Neural cell (in vitro differentiated cells): ENCODE results near the gene CAPS. TPM values are rescaled to one million over a fixed set of nuclear protein-coding genes. Genes with fewer than 3 reads are reported as not detected.

Experiments
- H2AFZ ChIP-seq: fragments of 200-600, 300-800 bp; sonication (generic), shearing (Covaris generic); 2 replicates; pipeline ENCODE4 v1.6.0; 2014; ENCODE audit warnings: low read depth, mild to moderate bottlenecking, antibody characterized with exemption, low read length, moderate library complexity
- H3F3A ChIP-seq: fragments of 200-600 bp; shearing (Covaris generic); 2 replicates; pipeline ENCODE4 v1.6.1; 2016; ENCODE audit warnings: mild to moderate bottlenecking, moderate library complexity, mixed read lengths, antibody characterized with exemption, low read length; ENCODE audit not compliant: insufficient read depth, poor library complexity, severe bottlenecking
- H3K27ac ChIP-seq: fragments of 200-600, 300-800 bp; sonication (generic), shearing (Covaris generic); 2 replicates; pipeline ENCODE4 v1.5.1; 2014; ENCODE audit warnings: mild to moderate bottlenecking, low read length, moderate library complexity
- H3K27me3 ChIP-seq: fragments of 300-800, 200-600 bp; sonication (generic), shearing (Covaris generic); 2 replicates; pipeline ENCODE4 v1.6.0; 2014; ENCODE audit warnings: mild to moderate bottlenecking, low read depth, low read length, moderate library complexity; ENCODE audit not compliant: insufficient read depth
- H3K36me3 ChIP-seq: fragments of 300-800, 200-600 bp; sonication (generic), shearing (Covaris generic); 2 replicates; pipeline ENCODE4 v1.5.1; 2014; ENCODE audit warnings: mild to moderate bottlenecking, antibody characterized with exemption, low read length, moderate library complexity; ENCODE audit not compliant: insufficient read depth
- H3K4me2 ChIP-seq: fragments of 300-800, 200-600 bp; sonication (generic), shearing (Covaris generic); 2 replicates; pipeline ENCODE4 v1.6.0; 2014; ENCODE audit warnings: mild to moderate bottlenecking, low read length
- H3K4me3 ChIP-seq: fragments of 300-800, 200-600 bp; sonication (generic), shearing (Covaris generic); 2 replicates; pipeline ENCODE4 v1.5.1; 2014; ENCODE audit warnings: mild to moderate bottlenecking, low read length, moderate library complexity
- H3K79me2 ChIP-seq: fragments of 200-600 bp; shearing (Covaris generic); replicated peaks from 2 replicates; pipeline ENCODE4 v1.6.0; 2014; ENCODE audit warnings: mild to moderate bottlenecking, low read length, moderate library complexity; ENCODE audit not compliant: insufficient read depth
- H3K9ac ChIP-seq: fragments of 300-800, 200-600 bp; sonication (generic), shearing (Covaris generic); 2 replicates; pipeline ENCODE4 v1.6.1; 2016; ENCODE audit warnings: mild to moderate bottlenecking, low read length, mixed read lengths
- H3K9me2 ChIP-seq: fragments of 200-600 bp; shearing (Covaris generic); 2 replicates; pipeline ENCODE4 v1.6.1; 2016; ENCODE audit warnings: mild to moderate bottlenecking, low read length, mixed read lengths; ENCODE audit not compliant: insufficient read depth
- H3K9me3 ChIP-seq: fragments of 200-600, 300-800 bp; sonication (generic), shearing (Covaris generic); 2 replicates; pipeline ENCODE4 v1.6.1; 2016; ENCODE audit warnings: mild to moderate bottlenecking, mixed run types, low read length, moderate library complexity, mixed read lengths
- H4K20me1 ChIP-seq: fragments of 200-600 bp; shearing (Covaris generic); 2 replicates; pipeline ENCODE4 v1.6.1; 2016; ENCODE audit warnings: mild to moderate bottlenecking, mixed run types; ENCODE audit not compliant: insufficient read depth
- CTCF ChIP-seq: fragments of 450-650 bp; IDR thresholded peaks from 2 replicates; pipeline ENCODE4 v1.5.1; 2014; ENCODE audit warnings: antibody characterized with exemption, mild to moderate bottlenecking, moderate library complexity; ENCODE audit not compliant: poor library complexity, severe bottlenecking
- EP300 ChIP-seq: fragments of 450-650 bp; conservative IDR thresholded peaks from 2 replicates; pipeline ENCODE4 v1.6.1; 2014; ENCODE audit warnings: antibody characterized with exemption, mild to moderate bottlenecking, moderate library complexity; ENCODE audit not compliant: poor library complexity, severe bottlenecking
- EZH2 ChIP-seq: fragments of 200-600, 300-800 bp; shearing (Covaris generic), sonication (generic); IDR thresholded peaks from 2 replicates; pipeline ENCODE4 v1.6.1; 2014; ENCODE audit warnings: antibody characterized with exemption, low read length, borderline replicate concordance, mild to moderate bottlenecking; ENCODE audit not compliant: insufficient read depth, poor library complexity, severe bottlenecking
- MXI1 ChIP-seq: fragments of 450-650 bp; conservative IDR thresholded peaks from 2 replicates; pipeline ENCODE4 v1.6.1; 2014; ENCODE audit warnings: antibody characterized with exemption, mild to moderate bottlenecking; ENCODE audit not compliant: poor library complexity, severe bottlenecking
- POLR2AphosphoS5 ChIP-seq: IDR thresholded peaks from 2 replicates; pipeline ENCODE4 v1.6.1; 2012
- RAD21 ChIP-seq: fragments of 450-650 bp; conservative IDR thresholded peaks from 2 replicates; pipeline ENCODE4 v1.6.1; 2014; ENCODE audit warnings: antibody characterized with exemption, mild to moderate bottlenecking, moderate library complexity
- REST ChIP-seq: IDR thresholded peaks from 2 replicates; pipeline ENCODE4 v1.6.1; 2012; ENCODE audit warnings: borderline replicate concordance
- SMC3 ChIP-seq: fragments of 450-650 bp; conservative IDR thresholded peaks from 2 replicates; pipeline ENCODE4 v1.6.1; 2014; ENCODE audit warnings: antibody characterized with exemption, mild to moderate bottlenecking, moderate library complexity; ENCODE audit not compliant: poor library complexity
- TAF1 ChIP-seq: IDR thresholded peaks from 2 replicates; pipeline ENCODE4 v1.6.1; 2012; ENCODE audit warnings: low read depth
- polyA plus RNA-seq: library from polyadenylated mRNA; depleted of rRNA; stranded (reverse); fragments of >200 nt; gene quantifications from 2 replicates; pipeline ENCODE4 v1.2.3, GENCODE V29; 2014

The CAPS gene
- polyA plus RNA-seq, 1 donor from 2014 or later, result 10.5 TPM

GRCh38 chr19:5910638-5910907 is 3.5 kb upstream of the CAPS start:
- Histone ChIP-seq H3K27me3 (no peaks in the 10 kb centered on the region), H3K79me2 (no peaks in the 10 kb centered on the region), H3K9me2 (no peaks in the 10 kb centered on the region), H4K20me1 (no peaks in the 10 kb centered on the region), H3K36me3 (no peaks in the 10 kb centered on the region), H3K9ac (no peak overlapping the region), H3K4me2 (no peak overlapping the region), H3K27ac (no peak overlapping the region), H3K9me3 (no peaks in the 10 kb centered on the region), H3F3A (no peaks in the 10 kb centered on the region), H2AFZ (no peak overlapping the region), H3K4me3 (no peak overlapping the region)
- TF ChIP-seq POLR2AphosphoS5, result no peak

GRCh38 chr19:5911366-5911765 is 2.7 kb upstream of the CAPS start:
- no peaks in the 10 kb centered on the region for H3K79me2 ChIP-seq
- no peaks in the 10 kb centered on the region for H3K9me2 ChIP-seq
- H3K4me3 ChIP-seq, result no peak overlapping the region
- no peak overlapping the region for H3K27ac ChIP-seq
- no peaks in the 10 kb centered on the region for H3F3A ChIP-seq
- no peaks in the 10 kb centered on the region for H4K20me1 ChIP-seq
- no peak overlapping the region for H3K9ac ChIP-seq
- no peaks in the 10 kb centered on the region for H3K9me3 ChIP-seq
- no peaks in the 10 kb centered on the region for H3K27me3 ChIP-seq
- no peaks in the 10 kb centered on the region for H3K36me3 ChIP-seq
- H2AFZ ChIP-seq, result no peak overlapping the region
- no peak overlapping the region for H3K4me2 ChIP-seq
- no peak for TF ChIP-seq TAF1

GRCh38 chr19:5914358-5914774 is 312 bp downstream of the CAPS start:
- no peak overlapping the region for H3K4me3 ChIP-seq

More at GRCh38 chr19:5914358-5914774, 312 bp downstream of the CAPS start:
- no peaks in the 10 kb centered on the region for H3K27me3 ChIP-seq
- TF ChIP-seq REST, result no peak
- no peak for TF ChIP-seq EZH2
- TF ChIP-seq SMC3, result no peak
- no peak for TF ChIP-seq RAD21
- no peak for TF ChIP-seq MXI1
- TF ChIP-seq TAF1, result no peak
- TF ChIP-seq POLR2AphosphoS5, result no peak
- no peak for TF ChIP-seq CTCF
- TF ChIP-seq EP300, result no peak
- H3K79me2 ChIP-seq, result no peaks in the 10 kb centered on the region
- no peaks in the 10 kb centered on the region for H3K36me3 ChIP-seq
- H3K9me3 ChIP-seq, result no peaks in the 10 kb centered on the region
- no peak overlapping the region for H2AFZ ChIP-seq
- no peaks in the 10 kb centered on the region for H3K9me2 ChIP-seq
- H3K4me2 ChIP-seq, result no peak overlapping the region
- no peaks in the 10 kb centered on the region for H4K20me1 ChIP-seq
- no peaks in the 10 kb centered on the region for H3F3A ChIP-seq
- no peak overlapping the region for H3K27ac ChIP-seq
- H3K9ac ChIP-seq, result no peak overlapping the region
